ENCODE data around the gene ABI3BP.
"Not testable (repeated sequence)": the region's sequence is repeated elsewhere in the genome, so short reads cannot be mapped to it uniquely, and the experiment has no call there.

Gene ABI3BP

GRCh38 chr3:100993309-100993708, at the start of gene ABI3BP:
Gene ABI3BP, minus strand, starts transcription at chr3:100993421. Its CDS starts 37 bp downstream, at chr3:100993384.
- DNase-seq: peak; percentile 89

- DNase-seq: no peak
Measured at GRCh38 chr3:101039285-101039684, 46.1 kb upstream of the ABI3BP start.

- DNase-seq: peak; percentile 45
Measured at GRCh38 chr3:101038880-101039279, 45.7 kb upstream of the ABI3BP start.

GRCh38 chr3:101038393-101038792, 45.2 kb upstream of the ABI3BP start:
- peak; percentile 16 for DNase-seq

GRCh38 chr3:101037613-101038012, 44.4 kb upstream of the ABI3BP start:
- DNase-seq: no peak

GRCh38 chr3:101036676-101037075, 43.5 kb upstream of the ABI3BP start:
- DNase-seq: no peak

GRCh38 chr3:101036213-101036618, 43.0 kb upstream of the ABI3BP start:
- peak; percentile 98 for DNase-seq

GRCh38 chr3:101027286-101027685, 34.1 kb upstream of the ABI3BP start:
- DNase-seq: no peak

- peak; percentile 26 for DNase-seq
Measured at GRCh38 chr3:101026881-101027280, 33.7 kb upstream of the ABI3BP start.

GRCh38 chr3:101026244-101026643, 33.0 kb upstream of the ABI3BP start:
- DNase-seq: no peak

GRCh38 chr3:101020351-101021015, 27.3 kb upstream of the ABI3BP start:
- DNase-seq: peak; percentile 88

- peak; percentile 32 for DNase-seq
Measured at GRCh38 chr3:101017017-101017416, 23.8 kb upstream of the ABI3BP start.

- not testable (repeated sequence) for DNase-seq
Measured at GRCh38 chr3:101012312-101012711, 19.1 kb upstream of the ABI3BP start.

- DNase-seq: peak; percentile 67
Measured at GRCh38 chr3:101011136-101011535, 17.9 kb upstream of the ABI3BP start.

GRCh38 chr3:101010296-101010695, 17.1 kb upstream of the ABI3BP start:
- peak; percentile 85 for DNase-seq

- peak; percentile 51 for DNase-seq
Measured at GRCh38 chr3:101009386-101009785, 16.2 kb upstream of the ABI3BP start.

GRCh38 chr3:100999160-100999559, 5.9 kb upstream of the ABI3BP start:
- no peak for DNase-seq

GRCh38 chr3:100994809-100995208, 1.6 kb upstream of the ABI3BP start:
- DNase-seq: no peak

GRCh38 chr3:100994187-100994586, 966 bp upstream of the ABI3BP start:
- DNase-seq: no peak

- DNase-seq: peak; percentile 66
Measured at GRCh38 chr3:100992231-100993012, 799 bp downstream of the ABI3BP start.

GRCh38 chr3:100988080-100988479, 5.1 kb downstream of the ABI3BP start:
- no peak for DNase-seq

- no peak for DNase-seq
Measured at GRCh38 chr3:100984308-100984707, 8.9 kb downstream of the ABI3BP start.

GRCh38 chr3:100982710-100983109, 10.5 kb downstream of the ABI3BP start:
- peak; percentile 58 for DNase-seq

GRCh38 chr3:100981164-100981911, 11.9 kb downstream of the ABI3BP start:
- DNase-seq: no peak

Data from EL (cell line).